Middle frontal gyrus (tissue), 1 donor: ENCODE measurements around the gene CYBB.

Experiments
- DNase-seq: peaks from one replicate; pipeline ENCODE4 v3.0.0-alpha.2; 2015; ENCODE audit warnings: low spot score; ENCODE audit errors: extremely low spot score

Gene CYBB

DNA sequence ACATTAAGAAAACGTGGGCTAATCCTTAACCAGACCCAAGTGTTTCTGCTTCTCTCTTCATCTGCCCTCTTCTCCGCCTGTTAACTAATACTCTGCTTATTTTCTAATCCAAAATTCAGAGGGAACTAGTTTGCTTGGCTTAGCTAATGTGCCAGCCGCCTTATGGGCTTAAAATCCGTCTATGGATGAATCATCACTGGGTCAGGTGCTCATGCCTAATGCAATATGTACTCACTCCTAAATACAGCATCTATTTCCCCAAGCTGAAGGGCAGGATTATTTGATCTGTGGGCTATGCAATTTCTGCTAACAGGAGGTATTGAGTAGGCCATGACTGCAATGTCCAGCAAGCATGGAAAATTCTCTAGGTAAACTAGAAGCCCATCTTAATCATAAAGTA, 55.1 kb downstream of the CYBB start:
- no peak for DNase-seq

DNA sequence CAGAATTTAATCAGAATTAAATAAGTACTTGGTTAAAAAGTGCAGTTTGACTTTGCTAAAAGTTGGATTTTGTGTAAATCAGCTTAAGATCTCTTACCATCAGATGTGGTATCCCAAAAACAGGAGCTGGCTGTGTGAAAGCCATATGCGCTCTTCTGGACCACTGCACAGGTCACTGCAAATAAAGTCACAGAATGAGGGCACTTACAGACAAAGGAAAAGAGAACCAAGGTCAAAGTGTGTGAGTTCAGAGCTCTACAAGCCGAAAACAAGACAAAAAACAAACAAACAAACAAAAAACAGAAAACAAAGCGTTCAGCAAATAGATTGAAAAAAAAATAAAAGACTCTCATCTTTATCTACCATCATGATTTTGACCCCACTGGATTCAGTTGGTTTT, 61.1 kb downstream of the CYBB start:
- DNase-seq: no peak

DNA sequence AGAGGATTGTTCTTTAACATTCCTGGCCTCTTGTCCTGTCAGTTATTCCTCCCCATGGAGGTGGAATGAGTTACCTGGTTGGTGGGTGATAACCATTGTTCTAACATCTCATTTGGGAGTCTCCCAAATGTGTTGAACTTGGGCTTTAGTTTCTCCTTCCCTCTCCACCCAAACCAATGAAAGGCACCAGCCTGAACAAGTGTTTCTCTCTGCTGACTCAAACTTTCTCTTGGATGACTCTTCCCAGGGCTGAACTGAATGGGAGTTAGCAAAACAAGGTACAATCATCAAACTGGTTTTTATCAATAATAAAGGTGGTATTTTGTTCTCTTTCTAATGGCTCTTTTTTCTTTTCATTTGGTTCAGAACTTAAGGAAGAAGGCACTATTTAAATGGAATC, 64.8 kb downstream of the CYBB start:
- no peak for DNase-seq

DNA sequence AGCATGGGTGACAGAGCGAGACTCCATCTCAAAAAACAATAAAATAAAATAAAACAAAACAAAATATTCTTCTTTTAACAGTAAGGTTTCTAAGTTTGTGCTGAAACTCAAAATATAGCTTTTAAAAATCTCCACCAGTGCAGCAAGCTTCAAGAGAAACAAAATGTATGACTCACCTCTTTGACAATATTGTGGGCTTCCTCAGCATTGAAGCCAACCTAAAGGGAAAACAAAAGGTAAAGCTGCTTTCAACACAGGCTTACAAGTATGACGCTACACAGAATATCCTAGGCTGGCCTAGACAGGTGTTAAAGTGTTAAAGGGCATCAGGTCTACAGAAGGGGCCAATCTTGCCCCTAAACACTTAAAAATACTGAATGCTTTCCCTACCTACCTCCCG, 66.3 kb downstream of the CYBB start:
- no peak for DNase-seq

DNA sequence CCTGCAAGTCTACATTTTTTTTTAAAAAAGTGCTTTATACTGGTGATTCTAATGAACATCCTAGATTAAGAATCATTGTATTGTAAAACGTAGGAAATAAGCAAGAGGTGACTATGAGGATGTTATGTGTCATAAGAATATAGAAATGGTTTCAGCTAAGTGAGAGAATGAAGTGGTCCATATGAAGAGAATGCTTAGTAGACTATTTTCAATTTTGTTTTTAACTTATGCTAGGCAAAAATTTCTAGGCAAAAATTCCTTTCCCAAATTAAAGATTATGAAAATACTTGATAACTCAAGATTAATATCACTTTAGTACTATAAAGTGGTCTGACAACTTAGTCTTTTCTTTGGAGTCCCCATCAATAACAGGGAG, 66.7 kb downstream of the CYBB start:
- no peak for DNase-seq

DNA sequence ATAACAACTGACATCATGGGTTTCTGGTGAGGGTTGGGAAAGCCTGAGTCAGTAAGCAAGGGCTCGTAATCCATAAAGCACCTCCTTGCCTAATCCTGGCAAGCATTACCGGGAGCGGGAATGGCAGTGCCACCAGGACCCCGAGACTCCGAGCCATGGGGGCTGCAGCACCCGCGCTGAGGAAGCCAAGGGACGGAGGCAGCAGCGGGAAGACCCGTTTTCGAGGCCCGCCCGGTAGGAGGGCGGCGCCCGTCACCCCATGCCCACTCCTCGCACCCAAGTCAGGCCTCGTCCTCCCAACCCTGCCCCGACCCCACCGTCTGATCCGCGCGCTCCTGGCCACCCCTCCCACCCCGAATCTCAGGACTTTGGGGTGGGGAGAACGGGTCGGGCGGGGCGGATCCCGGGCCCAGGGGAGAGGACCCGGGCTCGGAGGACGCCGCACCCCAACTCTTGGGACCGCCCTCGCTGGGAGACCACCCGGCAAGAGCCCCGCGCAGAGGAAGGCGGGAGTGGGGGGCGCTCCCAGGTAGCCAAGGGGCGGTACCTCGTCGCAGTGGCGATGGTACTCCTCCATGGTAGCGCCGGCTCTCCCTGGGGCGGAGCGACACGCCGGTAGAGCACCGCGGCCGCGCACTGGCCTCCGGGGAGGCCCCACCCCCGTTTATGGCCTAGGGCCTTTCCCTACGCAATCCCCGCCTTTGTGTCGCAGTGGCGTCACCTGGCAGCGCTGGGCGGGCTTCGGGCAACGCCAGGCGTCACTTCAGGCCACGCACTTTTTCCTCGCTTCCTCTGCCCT, 67.3 kb downstream of the CYBB start, which contains the start of gene DYNLT3:
TSS of gene DYNLT3 (minus strand) at position 638 of the 799 bp plus-strand sequence. CDS start at position 577, 61 bp downstream.
- DNase-seq: peak; percentile 20

DNA sequence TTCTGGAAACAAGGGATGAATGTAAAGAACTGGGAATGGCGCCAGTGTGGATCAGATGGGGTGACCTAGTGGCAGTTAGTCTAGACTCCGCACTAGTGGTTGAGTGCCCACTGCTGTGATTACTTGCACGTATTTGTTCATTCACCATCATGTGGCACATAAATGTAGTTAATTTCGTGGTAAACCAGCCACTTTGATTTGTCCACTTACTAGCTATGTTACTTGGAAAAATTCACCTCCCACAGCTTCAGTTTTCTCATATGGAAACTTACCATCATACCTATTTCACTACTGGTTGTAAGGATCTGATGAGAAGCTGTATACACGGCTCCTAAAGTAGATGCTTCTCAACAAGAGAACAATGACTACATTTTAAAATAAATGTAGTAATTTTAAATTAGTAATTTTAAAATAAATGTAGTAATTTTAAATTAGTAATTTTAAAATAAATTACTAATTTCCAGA, 67.9 kb downstream of the CYBB start:
- no peak for DNase-seq

DNA sequence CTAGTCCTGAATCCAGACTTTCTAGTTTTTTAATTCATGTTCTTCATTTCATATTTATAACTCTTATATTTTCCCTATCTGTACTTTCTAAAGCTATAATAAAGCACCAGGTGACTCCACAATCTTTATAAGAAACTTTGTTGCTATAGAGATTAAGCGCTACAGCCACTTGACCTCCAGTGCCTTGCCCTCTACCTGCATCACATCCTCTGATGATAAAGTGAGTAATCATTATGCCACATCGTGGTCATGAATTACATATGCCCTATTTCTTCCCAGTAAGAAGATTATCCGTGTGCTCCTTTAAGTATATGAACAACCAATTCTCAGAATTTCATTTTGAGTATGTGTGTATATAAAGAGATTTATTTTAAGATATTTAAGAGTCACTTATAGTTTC, 74.3 kb downstream of the CYBB start:
- no peak for DNase-seq

DNA sequence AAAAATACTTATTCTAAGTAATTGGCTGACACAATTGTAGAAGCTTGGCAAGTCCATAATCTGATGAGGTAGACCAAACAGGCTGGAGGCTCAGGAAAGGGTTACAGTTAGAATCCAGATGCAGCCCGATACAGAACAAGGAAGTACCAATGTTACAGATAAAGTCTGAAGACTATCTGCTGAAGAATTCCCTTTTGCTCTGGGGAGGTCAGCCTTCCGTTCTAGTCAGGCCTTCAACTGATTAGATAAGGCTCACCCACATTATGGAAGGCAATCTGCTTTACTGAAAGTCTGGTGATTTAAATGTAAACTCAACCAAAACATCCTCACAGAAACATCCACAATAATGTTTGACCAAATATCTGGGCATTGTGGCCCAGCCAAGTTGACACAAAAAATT, 74.9 kb downstream of the CYBB start:
- DNase-seq: no peak

DNA sequence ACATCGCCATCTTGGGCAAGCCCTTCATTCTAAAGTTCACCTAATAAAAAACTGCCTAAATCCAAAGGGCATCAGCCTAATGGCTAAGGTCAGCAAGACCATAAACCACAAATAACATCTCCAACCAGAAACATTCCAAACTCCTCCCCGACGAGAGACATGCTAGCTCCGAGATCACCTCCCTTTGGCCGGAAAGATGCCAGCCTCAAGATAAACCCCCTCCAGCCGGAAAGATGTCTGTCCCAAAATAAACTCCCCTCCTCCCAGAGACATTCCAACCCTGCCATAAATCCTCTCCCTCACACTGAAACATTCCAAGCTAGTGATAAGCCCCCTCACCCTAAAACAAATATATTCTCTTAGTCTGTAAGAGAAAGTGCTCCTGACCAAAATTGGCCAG, 80.9 kb downstream of the CYBB start:
- no peak for DNase-seq

DNA sequence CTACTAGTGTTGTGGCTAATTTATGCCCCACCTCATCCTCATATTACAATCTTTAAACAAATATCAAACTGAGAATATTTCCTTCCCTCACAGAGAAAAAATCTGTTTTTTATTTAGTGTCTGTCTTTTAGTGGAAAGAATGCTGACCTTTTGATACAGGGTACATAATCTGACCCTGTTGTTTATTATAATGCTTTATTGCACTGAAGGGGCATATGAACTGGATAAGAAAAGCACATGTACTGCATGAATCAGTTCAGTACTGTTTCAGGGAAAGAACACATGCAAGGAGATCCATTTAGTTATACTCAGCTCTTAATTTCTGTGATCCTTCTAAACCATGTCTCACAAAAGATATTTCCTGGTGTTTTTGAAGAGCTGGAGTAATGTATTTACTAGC, 83.0 kb downstream of the CYBB start:
- DNase-seq: no peak
